Mucosa of descending colon (tissue), 3 donors: ENCODE measurements around the gene HYOU1. TPM values are rescaled to one million over a fixed set of nuclear protein-coding genes. Genes with fewer than 3 reads are reported as not detected.

Source experiments
- ATAC-seq: fragments of 200-7000 bp; cut with Tn5 transposase; one replicate; pipeline ENCODE4 v1.9.1; 2020; ENCODE audit warnings: mild to moderate bottlenecking, moderate library complexity
- DNase-seq, 3 donors: peaks; one replicate each; pipeline ENCODE4 v3.0.0-alpha.2; 2020
- H3K36me3 ChIP-seq: fragments of 200-600 bp; one replicate; pipeline ENCODE4 v1.8.0; 2021; ENCODE audit warnings: low read depth, mild to moderate bottlenecking
- H3K4me1 ChIP-seq: fragments of 200-600 bp; one replicate; pipeline ENCODE4 v1.8.0; 2021; ENCODE audit warnings: low read depth, mild to moderate bottlenecking
- H3K4me3 ChIP-seq: fragments of 200-600 bp; one replicate; pipeline ENCODE4 v1.8.0; 2021; ENCODE audit warnings: mild to moderate bottlenecking
- H3K9me3 ChIP-seq: fragments of 200-600 bp; one replicate; pipeline ENCODE4 v1.8.0; 2021; ENCODE audit warnings: mild to moderate bottlenecking
- intact Hi-C, 2 donors: fragments of 100-400 bp; cut with DNase I in 1 of 2; cut with micrococcal nuclease in 1 of 2; formaldehyde crosslinking; loops; one replicate each; pipeline versions ENCODE4 v1.11.0 to v1.11.1; 2022; cut with DNase I, micrococcal nuclease
- total RNA-seq, 3 donors: library from RNA; stranded (reverse); fragmentation: NEBNext Ultra II Directional in 2 of 3; extraction: Animal tissue kit (Norgen Biotek cat#: 25700) in 2 of 3; gene quantifications; one replicate each; pipeline versions ENCODE4 v1.2.1 to v1.2.4, GENCODE V29; 2021 to 2023
- TF ChIP-seq, protein P1 (sequence below): fragments of 200-600 bp; IDR thresholded peaks from one replicate; pipeline ENCODE4 v1.8.0; 2022; ENCODE audit warnings: antibody characterized with exemption, mild to moderate bottlenecking
- donor health status: DM: no; HTN: no; CAD: no; lungs with moderate emphysema.
- donor health status: DM: no; HTN: no; CAD: no.
- donor health status: DM: no; HTN: yes; CAD: no.

HYOU1 gene
- total RNA-seq, 3 donors from 2014 or later, result 82.0 to 119 (median 101) TPM

DNA sequence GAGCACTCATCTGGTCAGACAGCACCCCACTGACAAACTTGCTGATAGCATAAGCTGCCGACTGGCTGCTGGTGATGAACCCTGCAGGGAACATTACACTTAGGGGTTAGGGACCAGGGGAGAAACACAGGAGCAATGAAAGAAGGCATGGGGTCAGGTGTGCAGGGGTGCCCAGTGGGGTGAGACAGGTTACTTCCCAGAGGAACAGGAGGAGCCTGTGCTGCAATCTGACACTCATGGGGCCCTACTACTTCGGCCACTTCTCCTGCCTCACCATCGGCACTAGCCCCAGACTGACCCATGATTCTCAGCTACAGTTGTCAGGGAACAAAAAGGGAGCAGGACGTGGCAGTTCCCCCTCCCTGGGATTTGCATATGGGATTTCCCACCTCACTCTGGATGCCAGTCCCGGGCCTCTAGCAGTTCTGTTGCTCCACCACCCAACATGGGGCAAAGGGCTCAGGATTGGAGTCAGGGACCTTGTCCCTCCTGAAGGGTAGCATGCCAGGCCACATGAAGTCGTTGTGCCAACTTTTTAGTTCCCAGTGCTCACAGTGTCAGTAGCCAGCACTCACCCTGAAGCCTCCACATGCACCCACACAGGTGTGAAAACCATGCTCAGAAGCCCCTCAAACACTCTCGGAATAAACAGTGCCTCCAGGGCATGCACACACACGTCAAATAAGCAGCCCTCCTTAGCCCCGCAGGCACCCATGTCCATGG is 28.5 kb downstream of the HYOU1 start:
- no peak for DNase-seq
- H3K4me3 ChIP-seq, result no peak overlapping the region
- no peaks in the 10 kb centered on the region for H3K36me3 ChIP-seq
- H3K9me3 ChIP-seq, result no peaks in the 10 kb centered on the region
- intact Hi-C loops, result no loop called here
- H3K4me1 ChIP-seq, result peaks cover 38% of the 10 kb centered on the region
- TF ChIP-seq, protein P1, sequence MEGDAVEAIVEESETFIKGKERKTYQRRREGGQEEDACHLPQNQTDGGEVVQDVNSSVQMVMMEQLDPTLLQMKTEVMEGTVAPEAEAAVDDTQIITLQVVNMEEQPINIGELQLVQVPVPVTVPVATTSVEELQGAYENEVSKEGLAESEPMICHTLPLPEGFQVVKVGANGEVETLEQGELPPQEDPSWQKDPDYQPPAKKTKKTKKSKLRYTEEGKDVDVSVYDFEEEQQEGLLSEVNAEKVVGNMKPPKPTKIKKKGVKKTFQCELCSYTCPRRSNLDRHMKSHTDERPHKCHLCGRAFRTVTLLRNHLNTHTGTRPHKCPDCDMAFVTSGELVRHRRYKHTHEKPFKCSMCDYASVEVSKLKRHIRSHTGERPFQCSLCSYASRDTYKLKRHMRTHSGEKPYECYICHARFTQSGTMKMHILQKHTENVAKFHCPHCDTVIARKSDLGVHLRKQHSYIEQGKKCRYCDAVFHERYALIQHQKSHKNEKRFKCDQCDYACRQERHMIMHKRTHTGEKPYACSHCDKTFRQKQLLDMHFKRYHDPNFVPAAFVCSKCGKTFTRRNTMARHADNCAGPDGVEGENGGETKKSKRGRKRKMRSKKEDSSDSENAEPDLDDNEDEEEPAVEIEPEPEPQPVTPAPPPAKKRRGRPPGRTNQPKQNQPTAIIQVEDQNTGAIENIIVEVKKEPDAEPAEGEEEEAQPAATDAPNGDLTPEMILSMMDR, result no peak
- ATAC-seq, result no peak

DNA sequence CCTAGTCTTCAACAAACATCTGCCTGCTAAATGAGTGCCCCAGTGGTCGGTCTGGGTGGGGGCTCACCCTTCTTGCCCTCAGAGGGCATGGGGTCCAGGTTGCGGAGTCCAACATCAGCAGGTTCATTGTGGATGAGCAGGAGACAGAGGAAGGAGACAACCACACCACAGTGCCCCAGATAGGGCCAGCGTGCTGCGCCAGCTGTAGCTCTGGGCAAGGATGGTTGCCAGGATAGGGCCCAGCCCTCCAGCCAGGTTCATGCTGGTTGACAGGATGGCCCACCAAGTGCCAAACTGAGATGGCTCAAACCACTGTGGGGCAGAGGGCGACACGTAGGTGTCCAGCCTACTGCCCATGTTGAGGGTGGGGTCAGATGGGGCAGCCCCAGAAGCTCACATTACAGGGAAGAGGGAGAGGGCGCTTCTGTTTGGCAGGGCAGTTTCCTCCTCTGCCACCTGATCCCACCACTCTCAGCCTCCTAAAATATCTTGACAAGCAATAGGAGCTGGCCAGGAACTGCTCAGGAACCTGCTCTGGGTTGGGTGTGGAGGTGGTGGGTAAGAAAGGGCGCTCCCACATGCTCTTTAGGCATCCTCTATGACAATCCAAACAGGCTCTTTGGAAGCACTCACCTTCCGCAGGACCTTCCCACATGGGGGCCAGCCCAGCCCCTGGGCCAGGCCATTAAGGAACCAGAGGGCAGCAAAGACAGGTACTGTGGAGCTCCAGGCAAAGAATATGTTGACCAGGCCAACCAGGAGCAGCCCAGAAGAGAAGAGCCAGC is 29.3 kb downstream of the HYOU1 start:
- TF ChIP-seq, protein P1, result no peak
- H3K9me3 ChIP-seq, result no peaks in the 10 kb centered on the region
- intact Hi-C loops, result no loop called here
- ATAC-seq, result no peak
- H3K36me3 ChIP-seq, result no peaks in the 10 kb centered on the region
- DNase-seq, result no peak
- H3K4me3 ChIP-seq, result no peak overlapping the region
- H3K4me1 ChIP-seq, result peaks cover 38% of the 10 kb centered on the region

DNA sequence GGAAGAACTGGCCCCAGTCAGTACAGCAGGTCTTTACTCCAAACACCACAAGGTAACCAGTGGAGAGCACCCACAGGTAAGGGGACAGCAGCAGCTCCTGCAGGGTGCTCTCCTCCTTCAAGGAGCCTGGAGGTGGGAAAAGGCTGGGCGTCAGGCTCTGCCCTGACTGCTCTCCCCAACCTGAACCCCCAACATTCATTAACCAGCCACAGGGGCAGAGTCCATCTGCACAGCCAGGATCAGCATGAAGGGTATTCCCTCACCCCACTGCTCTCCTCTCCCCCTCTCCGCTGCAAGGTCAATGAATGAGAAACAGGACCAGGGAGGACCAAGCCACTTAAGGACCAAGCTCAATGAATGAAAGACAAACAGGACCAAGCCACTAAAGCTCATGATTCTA is 30.0 kb downstream of the HYOU1 start:
- H3K4me1 ChIP-seq, result peaks cover 40% of the 10 kb centered on the region
- TF ChIP-seq, protein P1, result no peak
- ATAC-seq (no peak), DNase-seq (no peak)
- H3K36me3 ChIP-seq, result no peaks in the 10 kb centered on the region
- no peak overlapping the region for H3K4me3 ChIP-seq
- intact Hi-C loops, result no loop called here
- no peaks in the 10 kb centered on the region for H3K9me3 ChIP-seq

DNA sequence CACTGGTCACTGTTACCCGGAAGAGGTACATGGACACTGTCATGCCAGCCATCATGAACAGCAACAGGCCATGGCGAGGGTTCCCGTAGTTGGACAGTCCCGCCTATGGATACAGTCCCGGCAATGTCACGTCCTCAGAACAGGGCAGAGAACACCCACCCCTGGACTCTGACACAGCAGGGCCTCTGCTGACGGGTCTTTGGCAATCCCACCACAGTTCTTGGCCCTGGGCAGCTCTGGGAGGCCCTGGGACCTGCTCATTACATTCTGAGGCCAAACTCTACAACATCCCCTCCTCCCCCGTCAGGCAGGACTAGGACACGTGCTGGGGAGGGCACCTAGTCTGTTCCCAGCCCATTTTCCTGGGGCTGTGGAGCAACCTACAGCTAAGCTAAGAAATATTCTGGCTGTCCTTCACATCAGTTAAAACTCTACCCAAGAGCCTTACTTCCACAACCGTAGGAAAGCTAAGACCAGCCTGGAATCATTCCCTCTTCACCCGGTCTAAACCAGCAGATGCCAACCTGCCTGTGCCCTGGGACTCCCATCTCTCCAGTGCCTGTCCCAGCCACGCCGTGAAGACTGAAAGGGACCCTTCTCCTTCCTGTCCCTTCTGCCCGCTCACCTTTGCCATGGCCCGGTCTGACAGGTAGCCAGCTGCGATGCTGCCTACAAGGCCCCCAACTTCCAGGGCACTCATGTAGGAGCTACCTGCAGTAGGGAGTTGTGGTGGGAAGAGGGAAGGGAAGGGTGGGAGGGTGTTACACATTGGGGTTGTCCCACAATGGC is 30.8 kb downstream of the HYOU1 start:
- H3K36me3 ChIP-seq, result no peaks in the 10 kb centered on the region
- H3K4me3 ChIP-seq, result no peak overlapping the region
- ATAC-seq (no peak), DNase-seq (no peak)
- H3K9me3 ChIP-seq, result no peaks in the 10 kb centered on the region
- H3K4me1 ChIP-seq, result peaks cover 48% of the 10 kb centered on the region
- TF ChIP-seq, protein P1, result no peak
- intact Hi-C loops, result no loop called here

DNA sequence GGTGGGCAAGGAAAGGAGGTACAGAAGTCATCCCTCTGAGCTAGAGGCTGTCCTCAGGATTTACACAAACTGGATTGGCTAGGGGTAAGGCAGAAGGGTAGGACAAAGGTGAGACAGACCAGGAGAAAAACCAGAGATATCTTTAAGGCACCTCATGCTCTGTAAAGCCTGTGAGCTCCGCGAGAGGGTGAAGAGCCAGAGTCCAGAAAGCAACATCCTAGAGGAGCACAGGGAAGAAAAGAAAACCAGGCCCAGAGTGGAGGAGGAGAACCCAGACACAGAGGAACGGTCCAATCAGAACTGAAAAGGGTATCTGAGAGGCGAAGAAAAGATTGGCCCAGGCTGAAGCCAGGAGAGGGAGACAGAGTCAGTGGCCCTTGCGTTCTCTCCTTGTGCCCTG is 31.5 kb downstream of the HYOU1 start:
- DNase-seq, result no peak
- H3K4me3 ChIP-seq, result no peak overlapping the region

More for the DNA sequence above, 31.5 kb downstream of the HYOU1 start:
- Histone ChIP-seq H3K9me3 (no peaks in the 10 kb centered on the region), H3K36me3 (no peaks in the 10 kb centered on the region), H3K4me1 (peaks cover 49% of the 10 kb centered on the region)
- TF ChIP-seq, protein P1, result no peak
- ATAC-seq, result no peak
- intact Hi-C loops, result no loop called here
